ENCODE data around the gene VPS4B.

The VPS4B gene

DNA sequence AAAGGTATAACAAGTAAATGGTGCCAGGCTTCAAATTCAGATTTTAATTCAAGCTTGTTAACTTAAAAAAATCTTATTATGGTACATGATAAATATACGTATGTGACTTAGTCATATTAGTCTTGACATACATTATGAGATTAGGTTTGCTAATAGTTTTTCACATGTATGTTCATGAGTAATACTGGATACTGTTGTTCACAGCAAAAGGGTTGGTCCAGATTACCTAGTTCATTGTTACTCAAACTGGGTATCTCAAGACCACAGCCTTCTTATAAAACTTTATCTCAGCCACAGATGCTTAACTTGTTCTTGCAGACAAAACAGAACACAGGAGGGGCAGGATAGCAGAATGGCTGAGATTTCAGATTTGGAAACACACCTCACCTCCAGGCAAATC is 26.8 kb downstream of the VPS4B start:
- Histone ChIP-seq H3K4me3 (ENCODE audit: low read depth, low read length) (no peak overlapping the region), H3K9me3 (ENCODE audit: severe bottlenecking) (no peaks in the 10 kb centered on the region), H3K36me3 (peaks cover 83% of the 10 kb centered on the region), H3K27ac (no peak overlapping the region), H3K27me3 (ENCODE audit: insufficient read depth, low read depth, severe bottlenecking) (no peaks in the 10 kb centered on the region)
- TF ChIP-seq, protein P1, sequence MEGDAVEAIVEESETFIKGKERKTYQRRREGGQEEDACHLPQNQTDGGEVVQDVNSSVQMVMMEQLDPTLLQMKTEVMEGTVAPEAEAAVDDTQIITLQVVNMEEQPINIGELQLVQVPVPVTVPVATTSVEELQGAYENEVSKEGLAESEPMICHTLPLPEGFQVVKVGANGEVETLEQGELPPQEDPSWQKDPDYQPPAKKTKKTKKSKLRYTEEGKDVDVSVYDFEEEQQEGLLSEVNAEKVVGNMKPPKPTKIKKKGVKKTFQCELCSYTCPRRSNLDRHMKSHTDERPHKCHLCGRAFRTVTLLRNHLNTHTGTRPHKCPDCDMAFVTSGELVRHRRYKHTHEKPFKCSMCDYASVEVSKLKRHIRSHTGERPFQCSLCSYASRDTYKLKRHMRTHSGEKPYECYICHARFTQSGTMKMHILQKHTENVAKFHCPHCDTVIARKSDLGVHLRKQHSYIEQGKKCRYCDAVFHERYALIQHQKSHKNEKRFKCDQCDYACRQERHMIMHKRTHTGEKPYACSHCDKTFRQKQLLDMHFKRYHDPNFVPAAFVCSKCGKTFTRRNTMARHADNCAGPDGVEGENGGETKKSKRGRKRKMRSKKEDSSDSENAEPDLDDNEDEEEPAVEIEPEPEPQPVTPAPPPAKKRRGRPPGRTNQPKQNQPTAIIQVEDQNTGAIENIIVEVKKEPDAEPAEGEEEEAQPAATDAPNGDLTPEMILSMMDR (IDR thresholded peaks at IDR 0.05; ENCODE audit: low read depth, low read length) = no peak
- DNase-seq = no peak

DNA sequence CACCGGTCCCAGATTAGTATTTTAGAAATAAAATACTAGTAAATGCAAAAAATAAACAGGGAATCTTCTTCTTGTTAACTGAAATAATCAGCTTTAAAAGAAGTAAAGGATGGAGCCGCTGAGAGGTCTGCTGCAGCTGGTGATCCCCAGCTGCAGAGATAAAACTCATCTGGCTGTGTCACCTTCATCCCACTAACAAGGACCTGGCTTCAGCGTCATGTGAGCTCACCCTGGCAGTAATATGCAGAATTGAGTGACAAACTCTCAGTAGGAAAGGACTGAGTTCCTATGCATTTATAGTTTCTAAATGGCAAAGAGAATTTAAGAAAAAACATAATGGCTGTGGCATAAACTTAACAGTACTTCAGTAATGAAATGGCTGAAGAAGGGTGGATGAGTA is 27.3 kb downstream of the VPS4B start:
- TF ChIP-seq, protein P1 (IDR thresholded peaks at IDR 0.05; ENCODE audit: low read depth, low read length) = no peak
- peaks cover 82% of the 10 kb centered on the region for H3K36me3 ChIP-seq
- no peak for DNase-seq

DNA sequence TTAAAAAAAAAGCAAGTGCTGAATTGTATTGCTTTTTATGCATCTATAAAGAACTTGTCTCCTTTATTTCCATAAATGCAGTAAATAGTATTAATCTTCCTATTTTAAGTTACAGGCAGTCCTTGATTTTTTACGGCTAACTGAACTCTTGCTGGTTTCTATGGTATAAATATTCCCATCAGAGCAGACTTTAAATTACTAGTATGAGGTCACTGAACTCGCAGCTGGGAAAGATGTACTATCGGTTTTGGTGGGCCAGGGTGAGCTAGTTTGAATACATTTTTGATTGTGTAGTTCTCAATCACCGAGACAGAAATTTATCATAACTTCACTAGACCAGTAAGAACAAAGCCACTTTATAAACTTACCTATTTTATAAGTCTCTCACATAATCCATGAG is 34.4 kb downstream of the VPS4B start:
- Histone ChIP-seq H3K9me3 (ENCODE audit: severe bottlenecking) (no peaks in the 10 kb centered on the region), H3K27me3 (ENCODE audit: insufficient read depth, low read depth, severe bottlenecking) (no peaks in the 10 kb centered on the region), H3K27ac (no peak overlapping the region), H3K4me3 (ENCODE audit: low read depth, low read length) (no peak overlapping the region), H3K36me3 (peaks cover 18% of the 10 kb centered on the region)
- TF ChIP-seq, protein P1 (IDR thresholded peaks at IDR 0.05; ENCODE audit: low read depth, low read length) = no peak
- no peak for DNase-seq

More for the DNA sequence above, 27.3 kb downstream of the VPS4B start:
- Histone ChIP-seq H3K27me3 (ENCODE audit: insufficient read depth, low read depth, severe bottlenecking) (no peaks in the 10 kb centered on the region), H3K9me3 (ENCODE audit: severe bottlenecking) (no peaks in the 10 kb centered on the region), H3K4me3 (ENCODE audit: low read depth, low read length) (no peak overlapping the region), H3K27ac (no peak overlapping the region)

DNA sequence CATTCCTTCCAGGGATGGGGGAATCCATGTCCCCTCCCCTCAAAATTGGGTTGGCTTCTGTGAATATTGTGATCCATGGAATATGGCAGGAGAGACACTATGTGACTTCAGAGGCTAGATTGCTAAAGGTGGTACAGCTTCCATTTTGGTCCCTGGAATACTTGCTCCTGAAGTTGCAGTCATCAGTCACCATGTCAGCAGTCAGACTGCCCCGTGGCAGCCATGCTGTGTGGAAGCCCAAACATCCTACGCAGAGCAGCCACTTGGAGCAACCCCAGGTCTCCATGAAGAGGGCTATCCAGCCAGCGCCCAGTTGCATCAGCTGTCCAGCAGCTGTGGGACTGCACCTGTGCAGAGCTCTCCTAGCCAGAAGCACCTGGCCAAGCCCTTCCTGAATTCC is 39.4 kb downstream of the VPS4B start:
- no peaks in the 10 kb centered on the region for H3K27me3 ChIP-seq (ENCODE audit: insufficient read depth, low read depth, severe bottlenecking)
- H3K4me3 ChIP-seq (ENCODE audit: low read depth, low read length) = no peak overlapping the region
- H3K27ac ChIP-seq = no peak overlapping the region
- TF ChIP-seq, protein P1 (IDR thresholded peaks at IDR 0.05; ENCODE audit: low read depth, low read length) = no peak
- DNase-seq = no peak
- no peaks in the 10 kb centered on the region for H3K36me3 ChIP-seq
- H3K9me3 ChIP-seq (ENCODE audit: severe bottlenecking) = no peaks in the 10 kb centered on the region

DNA sequence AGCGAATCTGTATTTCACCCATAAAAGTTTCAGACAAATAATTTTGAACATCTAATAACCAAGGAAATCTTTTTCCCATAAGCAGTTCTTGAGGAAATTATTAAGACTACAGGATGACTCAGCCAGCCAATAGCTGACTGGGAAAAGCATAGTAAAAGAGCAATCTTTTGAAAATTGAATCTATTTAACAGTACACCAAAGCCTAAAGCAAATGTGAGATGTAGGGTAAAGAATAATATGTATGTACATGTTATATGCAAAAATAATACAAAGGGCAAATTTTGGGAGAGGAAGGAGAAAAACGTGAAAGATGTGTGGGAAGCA is 42.7 kb downstream of the VPS4B start:
- no peaks in the 10 kb centered on the region for H3K36me3 ChIP-seq
- no peaks in the 10 kb centered on the region for H3K27me3 ChIP-seq (ENCODE audit: insufficient read depth, low read depth, severe bottlenecking)
- no peak overlapping the region for H3K4me3 ChIP-seq (ENCODE audit: low read depth, low read length)
- TF ChIP-seq, protein P1 (IDR thresholded peaks at IDR 0.05; ENCODE audit: low read depth, low read length) = no peak
- peaks cover 4% of the 10 kb centered on the region for H3K9me3 ChIP-seq (ENCODE audit: severe bottlenecking)
- H3K27ac ChIP-seq = no peak overlapping the region
- DNase-seq = no peak

DNA sequence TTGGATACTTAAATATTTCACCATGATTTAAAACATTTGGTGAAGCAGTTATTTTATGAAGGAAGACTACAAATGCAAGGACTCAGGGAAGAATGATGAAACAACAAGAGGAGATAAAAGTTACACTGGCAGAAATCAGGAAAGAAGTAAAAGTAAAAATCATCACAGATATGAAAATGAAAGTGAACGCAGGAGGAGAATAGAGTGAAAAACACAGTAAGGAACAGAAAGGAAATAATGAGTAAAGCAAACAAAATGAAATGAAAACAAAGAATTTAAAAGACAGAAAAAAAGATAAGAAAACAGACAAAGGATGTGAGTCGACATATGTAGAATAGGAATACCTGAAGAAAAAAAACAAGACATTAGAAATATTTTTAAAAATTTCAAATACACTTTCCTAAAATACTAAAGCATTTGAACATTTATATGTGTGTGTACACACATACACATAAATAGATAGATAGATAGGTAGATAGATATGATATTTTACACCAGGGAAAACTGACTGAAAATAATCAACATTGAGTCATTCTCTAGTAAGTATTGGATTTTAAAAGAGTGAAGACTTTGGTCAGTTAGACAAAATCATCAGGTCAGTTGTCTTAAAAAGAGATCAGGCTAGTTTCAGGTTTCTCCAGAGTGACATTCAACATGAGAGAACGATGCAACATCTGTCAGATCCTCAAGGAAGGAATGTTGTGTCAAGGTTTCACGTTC is 43.2 kb downstream of the VPS4B start:
- TF ChIP-seq, protein P1 (IDR thresholded peaks at IDR 0.05; ENCODE audit: low read depth, low read length) = no peak
- H3K27ac ChIP-seq = no peak overlapping the region
- peaks cover 4% of the 10 kb centered on the region for H3K9me3 ChIP-seq (ENCODE audit: severe bottlenecking)
- H3K36me3 ChIP-seq = no peaks in the 10 kb centered on the region
- DNase-seq = no peak
- H3K27me3 ChIP-seq (ENCODE audit: insufficient read depth, low read depth, severe bottlenecking) = no peaks in the 10 kb centered on the region
- H3K4me3 ChIP-seq (ENCODE audit: low read depth, low read length) = no peak overlapping the region
